GM12874 (cell line): ENCODE results near the gene AGPAT1.

Experiments
- TF ChIP-seq, protein P1 (sequence below): IDR thresholded peaks from 2 replicates; pipeline ENCODE4 v1.5.1; 2011; ENCODE audit warnings: low read depth, mild to moderate bottlenecking, control low read depth, low read length, moderate library complexity; ENCODE audit not compliant: insufficient read depth

Gene AGPAT1

DNA sequence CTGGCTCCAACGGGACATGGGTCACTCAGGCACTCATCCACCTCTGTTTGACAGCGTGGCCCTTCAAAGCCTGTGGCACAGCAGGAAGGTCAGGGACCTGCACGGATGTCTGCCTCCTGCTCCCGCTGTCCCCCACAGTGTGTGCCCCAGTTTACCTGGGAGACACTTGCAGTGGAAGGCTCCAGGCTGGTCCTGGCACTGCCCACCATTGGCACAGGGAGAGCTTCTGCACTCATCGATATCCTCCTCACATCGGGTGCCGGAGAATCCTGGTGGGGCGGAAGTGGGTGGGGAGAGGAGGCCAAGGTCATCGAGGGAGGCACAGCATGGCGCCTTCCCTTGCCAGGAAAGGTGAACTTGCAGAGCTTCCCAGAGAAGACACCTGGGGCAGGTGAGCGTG lies 41.1 kb upstream of the AGPAT1 start:
- TF ChIP-seq, protein P1, sequence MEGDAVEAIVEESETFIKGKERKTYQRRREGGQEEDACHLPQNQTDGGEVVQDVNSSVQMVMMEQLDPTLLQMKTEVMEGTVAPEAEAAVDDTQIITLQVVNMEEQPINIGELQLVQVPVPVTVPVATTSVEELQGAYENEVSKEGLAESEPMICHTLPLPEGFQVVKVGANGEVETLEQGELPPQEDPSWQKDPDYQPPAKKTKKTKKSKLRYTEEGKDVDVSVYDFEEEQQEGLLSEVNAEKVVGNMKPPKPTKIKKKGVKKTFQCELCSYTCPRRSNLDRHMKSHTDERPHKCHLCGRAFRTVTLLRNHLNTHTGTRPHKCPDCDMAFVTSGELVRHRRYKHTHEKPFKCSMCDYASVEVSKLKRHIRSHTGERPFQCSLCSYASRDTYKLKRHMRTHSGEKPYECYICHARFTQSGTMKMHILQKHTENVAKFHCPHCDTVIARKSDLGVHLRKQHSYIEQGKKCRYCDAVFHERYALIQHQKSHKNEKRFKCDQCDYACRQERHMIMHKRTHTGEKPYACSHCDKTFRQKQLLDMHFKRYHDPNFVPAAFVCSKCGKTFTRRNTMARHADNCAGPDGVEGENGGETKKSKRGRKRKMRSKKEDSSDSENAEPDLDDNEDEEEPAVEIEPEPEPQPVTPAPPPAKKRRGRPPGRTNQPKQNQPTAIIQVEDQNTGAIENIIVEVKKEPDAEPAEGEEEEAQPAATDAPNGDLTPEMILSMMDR, result no peak

DNA sequence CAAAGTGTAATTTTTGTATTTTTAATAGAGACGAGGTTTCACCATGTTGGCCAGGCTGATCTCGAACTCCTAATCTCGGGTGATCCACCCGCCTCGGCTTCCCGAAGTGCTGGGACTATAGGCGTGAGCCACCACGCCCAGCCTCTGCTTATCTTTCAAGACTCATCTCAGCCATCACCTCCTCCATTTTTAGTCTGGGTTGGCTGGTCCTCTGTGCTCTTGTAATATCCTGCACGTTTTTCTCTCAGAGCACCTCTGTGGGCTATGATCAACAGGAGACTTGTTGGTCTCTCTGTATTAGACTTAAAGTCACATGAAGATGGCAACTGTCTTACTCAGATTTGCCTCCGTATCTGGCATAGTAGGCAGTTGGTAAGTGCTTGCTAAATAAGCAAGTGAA lies 40.4 kb upstream of the AGPAT1 start:
- TF ChIP-seq, protein P1, result no peak

DNA sequence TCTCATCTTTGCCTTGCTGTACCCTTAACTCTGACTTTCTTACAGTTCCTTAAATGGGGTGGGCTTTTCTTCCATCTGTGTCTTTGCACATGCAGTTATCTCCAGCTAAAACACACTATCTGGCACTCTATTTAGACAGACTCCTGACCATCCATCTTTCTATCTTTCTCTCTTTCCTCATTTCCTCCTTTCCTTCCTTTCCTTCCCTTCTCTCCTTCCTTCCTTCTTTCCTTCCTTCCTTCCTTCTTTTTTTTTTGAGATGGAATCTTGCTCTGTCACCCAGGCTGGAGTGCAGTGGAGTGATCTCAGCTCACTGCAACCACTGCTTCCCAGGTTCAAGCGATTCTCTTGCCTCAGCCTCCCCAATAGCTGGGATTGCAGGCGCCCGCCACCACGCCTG lies 39.7 kb upstream of the AGPAT1 start:
- TF ChIP-seq, protein P1, result no peak

DNA sequence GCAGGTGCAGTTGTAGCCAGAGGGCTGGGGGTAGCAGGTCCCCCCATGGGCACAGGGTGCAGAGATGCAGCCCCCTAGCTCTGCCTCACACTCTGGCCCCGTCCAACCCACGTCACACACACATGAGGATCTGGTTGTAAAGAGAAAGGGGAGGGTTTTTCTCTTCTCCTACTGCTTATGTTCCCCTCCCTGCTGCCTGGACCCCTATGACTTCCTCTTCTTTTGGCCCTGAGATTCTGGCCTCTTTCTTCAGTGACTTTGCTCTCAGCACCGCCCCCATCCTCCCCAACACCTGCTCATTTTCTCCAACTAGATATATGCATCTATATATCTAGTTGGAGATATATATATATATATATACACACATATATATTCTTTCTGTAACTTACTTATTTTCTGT lies 38.2 kb upstream of the AGPAT1 start:
- TF ChIP-seq, protein P1, result no peak

DNA sequence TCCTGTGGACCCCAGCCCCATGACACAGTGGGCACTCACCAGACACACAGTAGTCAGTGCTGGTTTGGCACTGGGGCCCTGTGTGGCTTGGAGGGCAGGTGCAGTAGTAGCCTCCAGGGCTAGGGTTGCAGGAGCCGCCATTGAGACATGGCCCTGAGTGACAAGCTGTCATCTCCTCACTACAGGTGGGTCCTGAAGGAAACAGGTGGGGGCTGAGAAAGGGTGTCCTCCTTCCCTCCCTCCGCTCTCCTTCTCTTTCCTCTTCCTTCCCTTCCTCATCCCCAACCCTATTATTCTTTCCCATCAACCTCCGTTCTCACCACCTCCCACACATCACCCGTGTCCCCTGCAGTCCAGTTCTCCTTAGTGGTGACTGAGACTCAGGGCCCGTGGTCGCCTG lies 37.8 kb upstream of the AGPAT1 start:
- TF ChIP-seq, protein P1, result no peak

DNA sequence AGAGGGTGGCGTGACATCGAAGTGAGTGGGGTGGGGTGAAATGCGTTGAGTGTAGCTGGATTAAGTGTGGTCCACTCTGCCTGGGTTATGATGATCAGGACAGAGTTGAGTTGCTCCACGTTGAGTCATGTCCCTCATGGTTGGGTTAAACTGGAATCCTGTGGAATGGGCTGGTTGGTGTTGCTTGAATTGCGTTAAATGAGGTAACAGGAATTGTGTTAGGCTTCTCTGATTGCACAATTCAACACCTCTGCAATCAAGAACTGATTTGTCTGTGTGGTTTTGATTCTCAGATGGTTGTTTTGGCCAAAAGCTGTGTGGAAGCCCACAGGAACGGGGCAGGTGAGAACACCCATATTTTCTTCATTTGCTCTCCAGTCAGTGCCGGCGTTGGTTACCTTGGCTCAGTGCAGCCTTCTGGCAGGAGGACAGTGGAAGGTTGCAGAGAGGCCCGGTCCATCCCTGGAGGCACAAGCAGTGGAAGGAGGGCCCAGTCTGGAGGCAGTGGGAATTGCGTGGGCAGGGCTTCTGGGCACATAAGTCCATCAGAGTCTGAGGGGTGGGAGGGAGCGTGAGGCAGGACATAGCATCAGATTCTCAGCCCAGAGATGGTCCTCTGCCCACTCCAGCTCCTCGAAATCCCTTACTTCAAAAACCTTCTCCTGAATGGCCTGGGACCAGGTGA lies 36.3 kb upstream of the AGPAT1 start:
- TF ChIP-seq, protein P1, result no peak

DNA sequence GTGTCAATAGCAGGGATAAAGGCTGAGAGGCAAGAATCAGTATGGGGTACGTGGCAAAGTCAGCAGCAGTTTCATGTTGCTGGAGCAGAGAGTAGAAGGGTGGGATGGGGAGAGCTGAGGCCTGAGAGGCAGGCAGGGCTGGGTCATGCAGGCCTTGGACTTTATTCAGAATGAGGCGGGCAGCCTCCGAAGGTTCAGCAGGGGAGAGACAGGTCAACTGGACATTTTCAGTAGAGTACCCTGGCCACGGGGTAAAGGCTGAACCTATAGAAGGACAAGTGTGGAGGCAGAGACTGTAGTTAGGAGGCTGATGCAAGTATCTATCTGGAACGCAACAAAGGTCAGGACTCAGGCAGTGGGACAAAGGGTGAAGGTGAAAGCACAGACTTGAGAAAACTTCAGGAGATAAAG lies 34.3 kb upstream of the AGPAT1 start:
- TF ChIP-seq, protein P1, result no peak

DNA sequence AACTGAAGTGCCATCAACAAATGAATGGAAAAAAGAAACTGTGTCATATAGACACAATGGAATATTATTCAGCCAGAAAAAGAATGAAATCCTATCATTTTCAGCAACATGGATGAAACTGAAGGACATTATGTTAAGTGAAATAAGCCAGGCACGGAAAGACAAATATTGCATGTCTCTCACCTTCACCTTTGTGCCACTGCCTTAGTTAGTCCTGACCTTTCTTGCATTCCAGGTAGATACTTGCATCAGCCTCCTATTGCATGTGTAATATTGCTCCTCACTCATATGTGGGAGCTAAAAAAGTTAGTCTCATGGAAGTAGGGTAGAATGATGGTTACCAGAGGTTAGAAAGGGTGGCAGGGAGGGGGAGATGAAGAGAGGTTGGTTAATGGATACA lies 33.1 kb upstream of the AGPAT1 start:
- TF ChIP-seq, protein P1, result no peak
